ENCODE results near the gene VLDLR.

- TF ChIP-seq POLR2A (IDR thresholded peaks at IDR 0.05), result no peak
- no peak for TF ChIP-seq EP300 (IDR thresholded peaks at IDR 0.05)
- no peak for TF ChIP-seq CTCF (IDR thresholded peaks at IDR 0.05)
Measured at GRCh38 chr9:2635922-2636321, 14.3 kb downstream of the VLDLR start.
